Left lobe of liver (tissue), 2 donors: Measurements from ENCODE around the gene IL22RA1. TPM values are rescaled to one million over a fixed set of nuclear protein-coding genes. Genes with fewer than 3 reads are reported as not detected.
A peak's percentile ranks its signal among the peaks of the same experiment; 100 is the strongest.

Experiments used
- ATAC-seq: fragments of 200-7000 bp; cut with Tn5 transposase; one replicate; pipeline ENCODE4 v1.9.1; 2020; ENCODE audit warnings: mild to moderate bottlenecking, moderate library complexity
- DNase-seq: peaks from one replicate; pipeline ENCODE4 v3.0.0-alpha.2; 2020; ENCODE audit warnings: low spot score
- total RNA-seq: library from RNA; stranded (reverse); gene quantifications from one replicate; pipeline ENCODE4 v1.2.1, GENCODE V29; 2021
- donor health status: DM: no; HTN: no; CAD: no; lungs with moderate emphysema.
- donor health status: DM: no; HTN: yes; CAD: no.

IL22RA1 gene
- total RNA-seq, 1 donor from 2014 or later = 2.9 TPM

GRCh38 chr1:24101796-24102586, 40.9 kb downstream of the IL22RA1 start:
- ATAC-seq = no peak
- DNase-seq = no peak

GRCh38 chr1:24100945-24101737, 41.8 kb downstream of the IL22RA1 start:
- DNase-seq (no peak), ATAC-seq (peak; percentile 15)

- DNase-seq = no peak
Observed at GRCh38 chr1:24098943-24099638, 43.8 kb downstream of the IL22RA1 start.

GRCh38 chr1:24098102-24098501, 44.8 kb downstream of the IL22RA1 start:
- ATAC-seq (no peak), DNase-seq (no peak)

More at GRCh38 chr1:24098943-24099638, 43.8 kb downstream of the IL22RA1 start:
- ATAC-seq = no peak

- no peak for DNase-seq
Observed at GRCh38 chr1:24097663-24098062, 45.3 kb downstream of the IL22RA1 start.

GRCh38 chr1:24096739-24097103, 46.2 kb downstream of the IL22RA1 start:
- no peak for DNase-seq
- ATAC-seq = no peak

More at GRCh38 chr1:24097663-24098062, 45.3 kb downstream of the IL22RA1 start:
- no peak for ATAC-seq

- DNase-seq (no peak), ATAC-seq (no peak)
Observed at GRCh38 chr1:24096009-24096738, 46.8 kb downstream of the IL22RA1 start.

GRCh38 chr1:24095140-24095859, 47.6 kb downstream of the IL22RA1 start:
- ATAC-seq = no peak
- DNase-seq = no peak

GRCh38 chr1:24094554-24094953, 48.4 kb downstream of the IL22RA1 start:
- ATAC-seq = no peak

GRCh38 chr1:24093732-24094131, 49.2 kb downstream of the IL22RA1 start:
- DNase-seq (no peak), ATAC-seq (no peak)

More at GRCh38 chr1:24094554-24094953, 48.4 kb downstream of the IL22RA1 start:
- DNase-seq = no peak

GRCh38 chr1:24092979-24093378, 50.0 kb downstream of the IL22RA1 start:
- DNase-seq = no peak
- no peak for ATAC-seq

GRCh38 chr1:24091971-24092482, 50.9 kb downstream of the IL22RA1 start:
- no peak for DNase-seq
- ATAC-seq = no peak

GRCh38 chr1:24090736-24091135, 52.2 kb downstream of the IL22RA1 start:
- no peak for ATAC-seq
- no peak for DNase-seq

GRCh38 chr1:24089743-24090555, 53.0 kb downstream of the IL22RA1 start:
- DNase-seq (no peak), ATAC-seq (no peak)

- DNase-seq = no peak
- ATAC-seq = no peak
Observed at GRCh38 chr1:24089027-24089742, 53.8 kb downstream of the IL22RA1 start.

GRCh38 chr1:24086466-24086865, 56.5 kb downstream of the IL22RA1 start:
- DNase-seq (no peak), ATAC-seq (no peak)

GRCh38 chr1:24085546-24085945, 57.4 kb downstream of the IL22RA1 start:
- ATAC-seq (no peak), DNase-seq (no peak)

GRCh38 chr1:24085007-24085406, 57.9 kb downstream of the IL22RA1 start:
- ATAC-seq = no peak
- DNase-seq = no peak
